Measurements from ENCODE around the gene PTPRCAP. TPM values are rescaled to one million over a fixed set of nuclear protein-coding genes. Genes with fewer than 3 reads are reported as not detected.

The PTPRCAP gene
- total and polyA plus RNA-seq, 9 of the 15 experiments (the other 6 are each of a cell fraction or from before 2014, with no cell fraction given): 0.22 to 2.0 (median 1.1) TPM; not detected in 4

- TF ChIP-seq IRF2 (CRISPR knock-in tag; IDR thresholded peaks at IDR 0.05) (no peak), ZNF146 (CRISPR knock-in tag; IDR thresholded peaks at IDR 0.05; ENCODE audit: unreplicated experiment) (no peak), KLF16 (IDR thresholded peaks at IDR 0.05) (no peak), ID3 (CRISPR knock-in tag; IDR thresholded peaks at IDR 0.05) (no peak), ID3 (tag; IDR thresholded peaks at IDR 0.05) (peak; percentile 84), NCOR1 (IDR thresholded peaks at IDR 0.05) (no peak), XRCC3 (IDR thresholded peaks at IDR 0.05) (no peak), ZBTB12 (CRISPR knock-in tag; IDR thresholded peaks at IDR 0.05) (no peak), PCBP1 (IDR thresholded peaks at IDR 0.05; ENCODE audit: low read depth, low read length, poor library complexity, severe bottlenecking) (no peak), PRPF4 (IDR thresholded peaks at IDR 0.05; ENCODE audit: insufficient read depth, low read depth, low read length, poor library complexity, severe bottlenecking) (no peak), HOMEZ (CRISPR knock-in tag; IDR thresholded peaks at IDR 0.05) (no peak), DNMT1 (IDR thresholded peaks at IDR 0.05) (no peak), CHCHD3 (CRISPR knock-in tag; IDR thresholded peaks at IDR 0.05) (no peak), TFAP4 (CRISPR knock-in tag; IDR thresholded peaks at IDR 0.05; ENCODE audit: borderline replicate concordance) (peak; percentile 92), MCM3 (IDR thresholded peaks at IDR 0.05) (no peak), FOXJ2 (tag; IDR thresholded peaks at IDR 0.05) (no peak), ZHX1 (conservative IDR thresholded peaks at IDR 0.05; ENCODE audit: low read length) (no peak), ZNF444 (CRISPR knock-in tag; IDR thresholded peaks at IDR 0.05) (no peak), CREBBP (IDR thresholded peaks at IDR 0.05; ENCODE audit: low read depth, low read length) (no peak)
These were observed 16.6 kb downstream of the PTPRCAP start (continued) for GRCh38 chr11:67420646-67421429.
